OCI-LY7 (cell line): ENCODE measurements around the gene AK4.
"Not testable (repeated sequence)": the region's sequence is repeated elsewhere in the genome, so short reads cannot be mapped to it uniquely, and the experiment has no call there.

ENCODE experiments used
- CTCF ChIP-seq: fragments of 200-600 bp; sonication (generic); conservative IDR thresholded peaks from 2 replicates; pipeline ENCODE4 v1.5.1; 2014; ENCODE audit warnings: mild to moderate bottlenecking, antibody characterized with exemption, low read length, moderate library complexity, mixed read lengths
- EZH2phosphoT487 ChIP-seq: fragments of 200-600 bp; sonication (generic); IDR thresholded peaks from 2 replicates; pipeline ENCODE4 v1.6.1; 2018; ENCODE audit warnings: low read depth, borderline replicate concordance, mild to moderate bottlenecking, mixed run types, antibody characterized with exemption, low read length, moderate library complexity, mixed read lengths

- not testable (repeated sequence) for TF ChIP-seq CTCF, EZH2phosphoT487
These were observed 16.1 kb downstream of the AK4 start for GRCh38 chr1:65164101-65164500.
